Glutamatergic neuron (in vitro differentiated cells): ENCODE results near the gene CPSF4L. TPM values are rescaled to one million over a fixed set of nuclear protein-coding genes. Genes with fewer than 3 reads are reported as not detected.
A peak's percentile ranks its signal among the peaks of the same experiment; 100 is the strongest.

Experiments used
- DNase-seq: peaks from one replicate; pipeline ENCODE4 v3.0.0; 2022
- H3K27ac Mint-ChIP-seq: one replicate; pipeline ENCODE4 v1.8.0; 2020; ENCODE audit warnings: mild to moderate bottlenecking, mixed read lengths, inconsistent platforms; ENCODE audit not compliant: unreplicated experiment
- H3K27me3 Mint-ChIP-seq: one replicate; pipeline ENCODE4 v1.8.0; 2020; ENCODE audit warnings: mild to moderate bottlenecking, moderate library complexity, mixed read lengths, inconsistent platforms; ENCODE audit not compliant: unreplicated experiment
- H3K36me3 Mint-ChIP-seq: one replicate; pipeline ENCODE4 v1.8.0; 2020; ENCODE audit warnings: mild to moderate bottlenecking, mixed read lengths, inconsistent platforms; ENCODE audit not compliant: unreplicated experiment
- H3K4me1 Mint-ChIP-seq: one replicate; pipeline ENCODE4 v1.8.0; 2020; ENCODE audit warnings: mild to moderate bottlenecking, low read depth, mixed read lengths, inconsistent platforms; ENCODE audit not compliant: unreplicated experiment
- H3K4me3 Mint-ChIP-seq: one replicate; pipeline ENCODE4 v1.8.0; 2020; ENCODE audit warnings: mild to moderate bottlenecking, mixed read lengths, inconsistent platforms; ENCODE audit not compliant: unreplicated experiment
- H3K9me3 Mint-ChIP-seq: one replicate; pipeline ENCODE4 v1.8.0; 2020; ENCODE audit warnings: mild to moderate bottlenecking, moderate library complexity, mixed read lengths, inconsistent platforms; ENCODE audit not compliant: unreplicated experiment
- total RNA-seq: library from RNA; stranded (reverse); fragmentation: NEBNext Ultra II Directional; extraction: Animal tissue kit (Norgen Biotek cat#: 25700); gene quantifications from one replicate; pipeline ENCODE4 v1.2.1, GENCODE V29; 2021; ENCODE audit not compliant: unreplicated experiment
- TF ChIP-seq, protein P1 (sequence below): fragments of 200-600 bp; sonication (generic); IDR thresholded peaks from one replicate; pipeline ENCODE4 v1.5.0; 2021; ENCODE audit not compliant: partially characterized antibody, unreplicated experiment

Gene CPSF4L
- total RNA-seq, 1 donor from 2014 or later, result 0.44 TPM

DNA sequence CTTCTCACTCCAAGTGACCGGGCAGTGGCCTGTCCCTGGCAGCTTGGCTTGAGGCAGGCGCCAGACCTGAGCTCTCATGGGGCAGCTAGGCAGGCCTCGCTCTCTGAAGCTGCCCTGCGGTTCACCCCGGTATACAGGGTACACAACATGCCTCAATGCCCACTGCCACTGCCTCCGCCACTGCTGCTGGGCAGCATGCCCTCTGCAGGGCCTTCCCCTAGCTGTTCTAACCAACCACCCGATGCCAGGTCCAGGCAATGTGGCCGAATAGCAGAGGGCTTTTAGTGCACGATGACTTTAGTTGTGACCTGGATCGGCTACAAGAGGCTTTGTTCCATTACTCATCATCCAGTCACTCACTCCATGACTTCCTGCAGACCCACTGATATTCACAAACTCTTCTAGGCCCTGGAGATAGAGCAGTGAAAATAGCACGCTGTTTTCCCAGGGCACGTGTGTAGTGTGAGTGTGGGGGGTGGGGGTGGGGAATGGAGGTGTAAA is 30.4 kb upstream of the CPSF4L start:
- H3K36me3 Mint-ChIP-seq, result no peaks in the 10 kb centered on the region
- H3K4me1 Mint-ChIP-seq, result peaks cover 25% of the 10 kb centered on the region
- DNase-seq, result no peak
- peaks cover 10% of the 10 kb centered on the region for H3K27me3 Mint-ChIP-seq
- H3K4me3 Mint-ChIP-seq, result no peak overlapping the region
- H3K27ac Mint-ChIP-seq, result no peak overlapping the region
- TF ChIP-seq, protein P1, sequence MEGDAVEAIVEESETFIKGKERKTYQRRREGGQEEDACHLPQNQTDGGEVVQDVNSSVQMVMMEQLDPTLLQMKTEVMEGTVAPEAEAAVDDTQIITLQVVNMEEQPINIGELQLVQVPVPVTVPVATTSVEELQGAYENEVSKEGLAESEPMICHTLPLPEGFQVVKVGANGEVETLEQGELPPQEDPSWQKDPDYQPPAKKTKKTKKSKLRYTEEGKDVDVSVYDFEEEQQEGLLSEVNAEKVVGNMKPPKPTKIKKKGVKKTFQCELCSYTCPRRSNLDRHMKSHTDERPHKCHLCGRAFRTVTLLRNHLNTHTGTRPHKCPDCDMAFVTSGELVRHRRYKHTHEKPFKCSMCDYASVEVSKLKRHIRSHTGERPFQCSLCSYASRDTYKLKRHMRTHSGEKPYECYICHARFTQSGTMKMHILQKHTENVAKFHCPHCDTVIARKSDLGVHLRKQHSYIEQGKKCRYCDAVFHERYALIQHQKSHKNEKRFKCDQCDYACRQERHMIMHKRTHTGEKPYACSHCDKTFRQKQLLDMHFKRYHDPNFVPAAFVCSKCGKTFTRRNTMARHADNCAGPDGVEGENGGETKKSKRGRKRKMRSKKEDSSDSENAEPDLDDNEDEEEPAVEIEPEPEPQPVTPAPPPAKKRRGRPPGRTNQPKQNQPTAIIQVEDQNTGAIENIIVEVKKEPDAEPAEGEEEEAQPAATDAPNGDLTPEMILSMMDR, result no peak
- no peaks in the 10 kb centered on the region for H3K9me3 Mint-ChIP-seq

DNA sequence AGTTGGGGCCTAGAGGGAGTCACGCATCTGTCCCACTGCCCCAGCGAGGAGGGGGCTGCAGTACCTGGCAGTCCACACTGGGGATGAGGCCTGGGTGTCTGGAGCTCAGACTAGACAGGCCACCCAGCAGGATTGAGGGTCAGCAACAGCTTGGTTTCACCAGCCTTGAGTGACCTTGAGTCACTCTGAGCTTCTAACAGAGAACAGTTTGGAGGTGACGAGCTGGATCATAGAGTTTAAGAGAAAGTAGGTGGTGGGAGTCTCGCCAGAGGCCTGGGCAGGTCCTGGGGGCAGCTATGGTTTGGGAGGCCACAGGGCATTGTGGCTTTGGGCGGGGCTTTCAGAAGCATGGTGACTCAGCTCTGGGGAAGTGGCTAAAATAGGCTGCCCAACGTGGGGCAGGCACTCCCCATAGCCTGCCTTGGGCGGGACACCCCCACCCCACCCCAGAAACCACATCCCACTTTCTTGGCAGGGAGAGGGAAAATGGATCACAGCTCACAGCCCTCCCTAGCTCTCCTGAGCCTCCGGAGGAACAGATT is 29.7 kb upstream of the CPSF4L start:
- TF ChIP-seq, protein P1, result no peak
- H3K27ac Mint-ChIP-seq, result no peak overlapping the region
- no peak for DNase-seq
- H3K9me3 Mint-ChIP-seq, result peaks cover 4% of the 10 kb centered on the region
- peaks cover 31% of the 10 kb centered on the region for H3K4me1 Mint-ChIP-seq
- no peak overlapping the region for H3K4me3 Mint-ChIP-seq
- peaks cover 14% of the 10 kb centered on the region for H3K27me3 Mint-ChIP-seq
- no peaks in the 10 kb centered on the region for H3K36me3 Mint-ChIP-seq

DNA sequence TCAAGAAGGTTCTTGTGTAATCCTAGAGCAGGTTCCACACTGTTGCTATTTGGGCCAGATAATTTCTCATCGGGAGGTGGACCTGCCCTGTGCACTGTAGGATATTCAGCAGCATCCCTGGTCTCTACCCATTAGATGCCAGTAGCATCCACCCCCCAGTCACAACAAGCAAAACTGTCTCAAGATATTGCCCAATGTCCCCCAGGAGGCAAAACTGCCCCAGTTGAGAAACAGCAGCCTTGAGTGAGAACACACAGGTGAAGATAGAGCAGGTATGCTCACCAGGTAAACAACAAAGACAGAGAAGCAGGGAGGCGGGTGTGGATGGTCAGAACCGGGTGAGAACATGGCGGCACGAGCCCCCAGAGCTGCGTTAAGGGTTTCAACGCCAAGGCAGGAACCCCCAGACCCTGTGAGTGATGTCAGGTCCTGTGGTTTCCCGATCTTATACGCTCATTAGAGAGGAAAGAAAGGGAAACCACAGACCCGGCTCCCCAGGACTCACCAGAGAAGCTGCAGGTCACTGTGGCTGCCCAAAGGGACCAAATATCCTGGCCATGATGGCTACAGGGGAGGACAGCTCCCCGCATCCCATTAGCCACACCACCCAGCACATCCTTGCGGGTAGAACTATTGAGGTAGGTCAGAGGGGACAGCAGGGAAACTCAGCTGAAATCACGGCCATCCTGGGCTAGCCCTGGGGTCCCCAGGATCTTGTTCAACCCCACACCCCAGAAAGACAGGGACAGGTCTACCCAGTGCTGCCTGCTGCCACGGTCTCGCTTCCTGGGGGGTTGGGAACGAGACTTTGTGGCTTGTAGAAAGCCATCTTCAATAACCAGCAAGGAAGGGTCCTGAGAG is 28.9 kb upstream of the CPSF4L start:
- no peak for DNase-seq
- Mint-ChIP-seq H3K27me3 (peaks cover 15% of the 10 kb centered on the region), H3K27ac (no peak overlapping the region), H3K9me3 (peaks cover 7% of the 10 kb centered on the region), H3K4me3 (no peak overlapping the region), H3K36me3 (no peaks in the 10 kb centered on the region), H3K4me1 (peaks cover 35% of the 10 kb centered on the region)
- TF ChIP-seq, protein P1, result no peak

DNA sequence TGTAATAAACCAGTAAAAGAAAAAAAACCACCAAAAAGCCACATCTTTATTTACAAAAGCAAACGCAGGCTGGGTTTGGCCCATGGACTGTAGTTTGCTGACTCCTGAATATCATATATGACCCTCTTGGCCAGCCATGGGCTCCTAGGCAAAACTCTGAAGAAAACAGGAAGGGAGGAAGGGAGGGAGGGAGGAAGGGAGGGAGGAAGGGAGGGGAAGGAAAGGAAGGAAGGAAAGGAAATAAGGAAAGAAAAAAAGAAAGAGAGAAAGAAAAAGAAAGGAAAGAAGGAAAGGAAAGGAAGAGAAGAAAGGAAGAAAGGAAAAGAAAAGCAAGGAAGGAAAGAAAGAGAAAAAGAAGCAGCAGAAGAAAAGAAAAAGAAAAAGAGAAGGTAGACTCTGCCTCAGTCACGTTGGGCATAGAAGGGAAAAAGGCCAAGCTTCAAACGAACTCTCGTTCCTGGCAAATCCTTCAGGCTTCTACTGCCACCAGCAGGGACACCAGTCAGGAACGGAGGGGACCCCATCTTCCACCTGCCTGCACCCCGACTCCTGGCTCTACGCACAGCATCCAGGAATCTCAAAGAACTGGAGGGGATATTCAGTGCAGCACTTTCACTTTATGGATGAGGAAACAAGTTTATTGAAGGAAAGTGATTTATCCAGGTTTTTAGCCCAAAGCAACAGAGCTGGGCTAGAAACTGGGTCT is 28.0 kb upstream of the CPSF4L start:
- H3K27me3 Mint-ChIP-seq, result peaks cover 15% of the 10 kb centered on the region
- peaks cover 35% of the 10 kb centered on the region for H3K4me1 Mint-ChIP-seq
- TF ChIP-seq, protein P1, result no peak
- no peaks in the 10 kb centered on the region for H3K36me3 Mint-ChIP-seq
- peak overlapping the region; percentile 53 for H3K27ac Mint-ChIP-seq
- peaks cover 7% of the 10 kb centered on the region for H3K9me3 Mint-ChIP-seq
- DNase-seq, result no peak
- no peak overlapping the region for H3K4me3 Mint-ChIP-seq
